Stomach (tissue), 9 donors: Measurements from ENCODE around the gene CPB2. TPM values are rescaled to one million over a fixed set of nuclear protein-coding genes. Genes with fewer than 3 reads are reported as not detected.
A peak's percentile ranks its signal among the peaks of the same experiment; 100 is the strongest.

Experiments
- DNase-seq, 2 donors: peaks; one replicate each; pipeline versions ENCODE4 v3.0.0 to v3.0.0-alpha.2; 2013 to 2019
- H3K27ac ChIP-seq, 5 donors: fragments of 200-600 bp in 4 of 5; sonication (generic) in 4 of 5; one replicate each; pipeline ENCODE4 v1.5.1; 2013 to 2019; ENCODE audit warnings: mild to moderate bottlenecking in 1 of 5, moderate library complexity in 1 of 5
- H3K27me3 ChIP-seq, 3 donors: fragments of 200-600 bp; sonication (generic); one replicate each; pipeline ENCODE4 v1.5.1; 2017 to 2019; ENCODE audit warnings: mixed run types in 1 of 3
- H3K36me3 ChIP-seq, 4 donors: fragments of 200-600 bp; sonication (generic); 1 replicate in 3 of 4; 2 replicates in 1 of 4; pipeline ENCODE4 v1.5.1; 2016 to 2019
- H3K4me1 ChIP-seq, 4 donors: fragments of 200-600 bp; sonication (generic); one replicate each; pipeline ENCODE4 v1.5.1; 2016 to 2019
- H3K4me3 ChIP-seq, 4 donors: fragments of 200-600 bp; sonication (generic) in 3 of 4; one replicate each; pipeline ENCODE4 v1.5.1; 2016 to 2019; ENCODE audit warnings: mild to moderate bottlenecking in 1 of 4
- H3K9me3 ChIP-seq, 4 donors: fragments of 200-600 bp; sonication (generic); one replicate each; pipeline ENCODE4 v1.5.1; 2016 to 2019
- CTCF ChIP-seq, 7 experiments: fragments of 450-650 bp in 4 of 7; fragments of 200-600 bp in 3 of 7; sonication (generic) in 3 of 7; IDR thresholded peaks; one replicate each; pipeline ENCODE4 v1.5.1; 2016 to 2019; ENCODE audit warnings: antibody characterized with exemption in 7 of 7, control low read depth in 2 of 7, mild to moderate bottlenecking in 1 of 7
- EP300 ChIP-seq: sonication (generic); formaldehyde crosslinking; IDR thresholded peaks from one replicate; pipeline ENCODE4 v1.6.1; 2017; ENCODE audit warnings: antibody characterized with exemption
- POLR2A ChIP-seq, 4 donors: fragments of 450-650 bp; IDR thresholded peaks; one replicate each; pipeline ENCODE4 v1.6.1; 2016; ENCODE audit warnings: antibody characterized with exemption in 4 of 4, control low read depth in 2 of 4, mild to moderate bottlenecking in 1 of 4, moderate library complexity in 1 of 4
- POLR2AphosphoS5 ChIP-seq, 3 donors: sonication (generic); formaldehyde crosslinking; IDR thresholded peaks; one replicate each; pipeline ENCODE4 v1.6.1; 2016; ENCODE audit warnings: antibody characterized with exemption in 3 of 3
- WGBS, 5 donors: extraction: QIAGEN DNeasy Blood & Tissue Kit in 3 of 5; methylation state at CpG; one replicate each; pipeline versions ENCODE4 v1.1.5 to v1.1.7; 2013 to 2018; 5-methylcytosine and 5-hydroxymethylcytosine counted together
- intact Hi-C: fragments of 100-400 bp; cut with DNase I; formaldehyde crosslinking; loops from one replicate; pipeline ENCODE4 v1.15.1; 2023; ENCODE audit warnings: low total_unique reads
- polyA plus RNA-seq, 3 donors: library from polyadenylated mRNA; stranded (reverse); fragments of 200-250 nt; gene quantifications; one replicate each; pipeline ENCODE4 v1.2.3, GENCODE V29; 2013
- total RNA-seq, 5 donors: library from RNA; depleted of rRNA; stranded (reverse); fragments of >200 nt; gene quantifications; one replicate each; pipeline versions ENCODE4 v1.1.0 to v1.2.3, GENCODE V29; 2014 to 2016
- donor health status: healthy with polysubstance abuse.
- donor health status: Bipolar disorder and iron deficiency.
- donor health status: healthy.

Gene CPB2
- total and polyA plus RNA-seq, 8 donors: 0.37 to 2.2 TPM; not detected in 6

- H3K4me3 ChIP-seq: no peak overlapping the region
- 68 to 79% (median 79%) methylated on average over 7 of the region's 7 CpGs for WGBS, 5 donors
- DNase-seq: no peak
- TF ChIP-seq EP300: no peak
- TF ChIP-seq POLR2AphosphoS5 (IDR thresholded peaks at IDR 0.05): no peak
- no peak for TF ChIP-seq CTCF (IDR thresholded peaks at IDR 0.05)
- no peak for TF ChIP-seq POLR2A (IDR thresholded peaks at IDR 0.05)
- intact Hi-C loops: no loop called here
- no peak overlapping the region for H3K27ac ChIP-seq
- no peaks in the 10 kb centered on the region for H3K9me3 ChIP-seq
- no peaks in the 10 kb centered on the region for H3K27me3 ChIP-seq
- H3K36me3 ChIP-seq: peaks cover 0 to 44% (median 13%) of the 10 kb centered on the region in 4 donors
- peaks cover 0 to 7% (median 3%) of the 10 kb centered on the region in 4 donors for H3K4me1 ChIP-seq
These were observed 44.7 kb upstream of the CPB2 start for GRCh38 chr13:46149272-46150133.

GRCh38 chr13:46146898-46147297, 42.1 kb upstream of the CPB2 start:
- Histone ChIP-seq H3K27ac (no peak overlapping the region), H3K9me3 (no peaks in the 10 kb centered on the region), H3K36me3 (peaks cover 0 to 43% (median 10%) of the 10 kb centered on the region in 4 donors), H3K4me3 (no peak overlapping the region), H3K4me1 (peaks cover 0 to 4% (median 0%) of the 10 kb centered on the region in 4 donors), H3K27me3 (no peaks in the 10 kb centered on the region)
- peak in 1 of 2 donors; percentile 58 for DNase-seq
- intact Hi-C loops: no loop called here
- TF ChIP-seq POLR2AphosphoS5 (IDR thresholded peaks at IDR 0.05) (no peak), POLR2A (IDR thresholded peaks at IDR 0.05) (no peak), CTCF (IDR thresholded peaks at IDR 0.05) (no peak), EP300 (no peak)
- 40 to 54% (median 42%) methylated on average over 3 of the region's 3 CpGs for WGBS, 5 donors

- WGBS, 5 donors: 57 to 76% (median 69%) methylated on average over 2 of the region's 2 CpGs
- no peak for DNase-seq
- no peaks in the 10 kb centered on the region for H3K27me3 ChIP-seq
These were observed 41.1 kb upstream of the CPB2 start for GRCh38 chr13:46145950-46146349.

DNA sequence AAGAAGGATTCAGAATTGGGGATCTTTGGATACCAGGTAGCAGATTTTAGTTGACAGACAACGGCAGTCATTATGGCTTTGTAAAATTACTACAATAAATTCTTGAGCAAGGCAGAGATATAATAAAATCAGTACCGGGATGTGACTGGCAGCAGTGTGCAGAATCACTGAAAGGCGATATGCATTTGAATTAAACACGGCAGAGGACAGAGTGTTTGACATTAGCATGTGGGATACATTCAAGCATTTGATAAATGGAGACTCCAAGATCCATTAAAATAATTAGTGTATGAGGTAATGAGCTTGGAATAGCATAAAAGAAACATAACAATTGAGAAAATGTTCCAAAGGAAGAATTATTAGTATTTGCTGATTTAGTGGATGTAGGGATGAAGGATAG, 40.3 kb upstream of the CPB2 start:
- DNase-seq: no peak
- Histone ChIP-seq H3K4me1 (peaks cover 0 to 4% (median 0%) of the 10 kb centered on the region in 4 donors), H3K27me3 (no peaks in the 10 kb centered on the region), H3K4me3 (no peak overlapping the region), H3K36me3 (peaks cover 0 to 31% (median 4%) of the 10 kb centered on the region in 4 donors), H3K27ac (no peak overlapping the region), H3K9me3 (no peaks in the 10 kb centered on the region)
- TF ChIP-seq EP300 (no peak), POLR2A (IDR thresholded peaks at IDR 0.05) (no peak), POLR2AphosphoS5 (IDR thresholded peaks at IDR 0.05) (no peak), CTCF (IDR thresholded peaks at IDR 0.05) (no peak)
- WGBS, 5 donors: 70 to 84% (median 76%) methylated on average over 4 of the region's 4 CpGs
- intact Hi-C loops: no loop called here

More at GRCh38 chr13:46145950-46146349, 41.1 kb upstream of the CPB2 start:
- H3K9me3 ChIP-seq: no peaks in the 10 kb centered on the region
- H3K4me3 ChIP-seq: no peak overlapping the region
- H3K4me1 ChIP-seq: peaks cover 0 to 4% (median 0%) of the 10 kb centered on the region in 4 donors
- no peak for TF ChIP-seq CTCF (IDR thresholded peaks at IDR 0.05)
- no peak for TF ChIP-seq EP300
- no peak for TF ChIP-seq POLR2A (IDR thresholded peaks at IDR 0.05)
- TF ChIP-seq POLR2AphosphoS5 (IDR thresholded peaks at IDR 0.05): no peak
- H3K36me3 ChIP-seq: peaks cover 0 to 37% (median 8%) of the 10 kb centered on the region in 4 donors
- H3K27ac ChIP-seq: no peak overlapping the region
- intact Hi-C loops: no loop called here
